Hematopoietic multipotent progenitor cell treated with erythropoietin and hydrocortisone succinate and interleukin-3 and kit ligand, for 6 days (in vitro differentiated cells): ENCODE data around the gene ZNF33B.
"Not testable (repeated sequence)": the region's sequence is repeated elsewhere in the genome, so short reads cannot be mapped to it uniquely, and the experiment has no call there.

ENCODE experiments used
- DNase-seq: peaks from one replicate; pipeline ENCODE4 v3.0.0-alpha.2; 2015

The ZNF33B gene

DNA sequence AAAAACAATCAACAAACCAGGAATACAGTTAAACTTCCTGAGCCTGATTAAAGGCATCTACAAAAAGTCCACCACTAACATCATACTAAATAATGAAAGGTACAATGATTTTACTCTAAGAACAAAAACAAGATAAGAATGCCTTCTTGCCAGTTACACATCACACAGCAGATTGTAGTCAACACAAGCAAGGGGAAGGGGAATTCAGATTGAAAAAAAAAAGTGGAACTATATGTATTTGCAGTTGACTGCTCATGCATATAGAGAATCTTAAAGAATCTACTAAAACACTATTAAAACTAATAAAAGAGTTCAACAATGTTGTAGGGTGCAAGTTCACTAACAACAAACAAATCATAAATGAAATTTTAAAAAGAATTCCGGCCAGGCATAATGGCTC is 28.5 kb downstream of the ZNF33B start:
- DNase-seq: no peak

DNA sequence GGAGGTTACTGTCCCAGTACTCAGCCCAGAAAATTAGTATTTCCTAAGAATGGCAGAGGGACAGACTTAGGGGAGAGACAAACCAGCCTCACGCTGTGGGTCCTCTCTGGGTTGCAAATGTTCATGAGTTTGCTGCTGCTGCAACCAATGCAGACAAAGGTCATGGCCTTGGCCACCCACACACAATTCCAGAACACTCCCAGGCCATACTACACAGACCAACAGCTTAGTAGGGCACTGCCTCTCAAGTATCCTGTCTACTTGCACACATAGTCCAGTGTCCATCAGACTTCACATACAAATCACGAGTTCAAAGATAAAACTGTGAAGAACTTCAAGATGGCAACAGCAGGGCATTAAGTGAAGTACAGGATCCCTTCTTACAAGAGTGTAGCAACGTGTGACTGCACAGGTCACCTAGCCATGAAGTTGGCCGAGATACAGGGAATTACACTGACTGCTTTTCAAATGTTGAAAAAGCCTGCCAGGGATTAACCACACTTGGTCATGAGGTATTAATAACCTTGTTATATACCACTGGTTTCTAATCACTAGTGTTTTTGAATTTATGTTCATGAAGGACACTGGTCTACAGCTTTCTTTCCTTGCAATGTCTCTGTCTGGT is 40.0 kb downstream of the ZNF33B start:
- DNase-seq: no peak

GRCh38 chr10:42596196-42596595 is 42.2 kb downstream of the ZNF33B start:
- no peak for DNase-seq

DNA sequence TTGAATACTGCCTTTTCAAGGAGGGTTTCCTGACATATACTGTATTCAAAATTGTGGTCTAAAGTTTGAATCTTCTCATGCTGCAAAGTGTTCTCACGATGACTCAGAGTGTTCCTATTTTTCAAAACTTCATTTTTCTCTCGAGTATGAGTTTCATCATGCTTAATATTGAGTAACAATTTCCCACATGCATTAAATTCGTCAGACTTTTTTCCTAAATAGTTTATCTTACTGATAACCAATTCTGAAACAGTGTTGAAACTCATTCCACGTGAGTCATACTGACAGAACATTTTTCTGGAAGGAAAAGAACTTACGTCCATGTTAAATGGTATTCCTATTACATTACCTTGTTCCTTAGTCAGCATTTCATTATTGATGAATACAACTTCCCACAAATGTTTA is 44.1 kb downstream of the ZNF33B start:
- no peak for DNase-seq

GRCh38 chr10:42593284-42593683 is 45.1 kb downstream of the ZNF33B start:
- no peak for DNase-seq

DNA sequence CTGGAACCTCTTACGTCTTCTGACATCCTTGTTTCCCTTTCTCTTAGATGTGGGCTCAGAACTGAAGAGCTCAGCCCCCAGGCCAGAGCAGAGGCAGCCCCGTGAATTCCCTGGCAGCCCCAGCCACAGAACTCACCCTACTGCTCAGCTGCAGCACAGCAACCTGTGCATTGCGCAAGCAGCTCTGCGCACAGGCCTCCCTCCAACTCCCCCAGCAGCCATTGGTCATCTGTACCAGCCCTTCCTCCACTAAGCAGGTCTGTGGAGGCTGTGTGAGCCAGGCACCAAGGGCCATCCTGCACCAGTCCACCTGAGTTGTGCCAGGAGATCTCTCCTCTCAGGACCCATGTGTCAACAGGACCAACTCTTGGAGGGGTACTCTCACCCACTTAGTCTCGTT is 54.5 kb downstream of the ZNF33B start:
- no peak for DNase-seq

DNA sequence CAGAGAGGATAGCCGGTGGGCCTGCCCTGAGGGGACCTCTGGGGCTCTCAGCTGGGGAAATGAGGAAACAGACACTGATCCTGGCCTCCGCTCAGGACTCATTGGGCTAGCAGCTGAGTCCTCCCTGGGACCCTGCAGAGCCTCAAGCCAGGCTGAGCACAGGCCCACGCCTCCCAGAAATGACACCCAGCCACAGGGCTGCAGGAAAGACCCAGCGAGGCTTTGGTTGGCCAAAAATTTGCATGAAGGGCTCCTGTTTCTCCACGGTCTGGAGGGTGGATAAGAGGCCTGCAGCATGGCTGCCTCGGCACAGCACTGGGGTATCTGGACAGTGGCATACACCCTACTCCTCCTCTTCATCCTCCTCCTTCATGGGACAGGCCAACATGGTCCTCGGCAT is 60.4 kb downstream of the ZNF33B start:
- no peak for DNase-seq

DNA sequence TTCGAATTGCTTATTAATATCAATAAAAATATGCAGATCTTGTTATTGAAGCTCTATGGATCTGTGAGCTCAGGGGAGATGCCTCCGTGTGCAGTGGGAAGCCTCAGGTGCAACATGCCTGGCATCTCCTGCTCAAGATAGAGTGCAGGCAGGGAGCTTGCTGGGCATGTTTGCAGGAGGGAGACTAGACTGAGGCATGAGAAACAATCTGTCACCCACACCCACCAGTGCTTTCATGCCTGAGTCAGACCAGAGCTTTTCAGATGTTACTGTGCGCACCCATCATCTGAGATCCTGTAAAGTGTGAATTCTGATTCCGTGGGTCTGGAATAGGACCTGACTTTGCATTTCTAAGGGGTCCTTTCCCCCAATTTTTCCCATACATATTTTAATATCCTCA is 62.0 kb downstream of the ZNF33B start:
- DNase-seq: no peak

DNA sequence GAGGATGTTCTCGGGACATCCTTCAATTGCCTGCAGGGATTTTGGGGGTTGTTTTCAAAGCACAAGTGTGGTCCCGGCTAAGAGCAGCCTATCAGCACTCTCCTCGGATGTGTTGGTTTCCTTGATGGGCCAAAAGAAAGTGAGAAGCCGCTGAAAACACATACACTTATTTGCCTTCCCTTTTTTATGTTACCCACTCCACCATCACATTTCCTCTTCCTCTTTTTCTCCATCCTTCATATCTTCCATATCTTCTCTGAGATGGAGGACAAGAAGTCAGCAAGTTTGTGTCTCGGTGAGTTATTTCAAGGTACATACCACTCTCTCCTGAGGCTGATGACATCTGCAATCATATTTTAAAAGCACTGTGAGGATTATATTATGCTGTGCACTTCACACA is 64.0 kb downstream of the ZNF33B start:
- DNase-seq: no peak

- no peak for DNase-seq
These were observed 81.4 kb downstream of the ZNF33B start for GRCh38 chr10:42556931-42557330.

DNA sequence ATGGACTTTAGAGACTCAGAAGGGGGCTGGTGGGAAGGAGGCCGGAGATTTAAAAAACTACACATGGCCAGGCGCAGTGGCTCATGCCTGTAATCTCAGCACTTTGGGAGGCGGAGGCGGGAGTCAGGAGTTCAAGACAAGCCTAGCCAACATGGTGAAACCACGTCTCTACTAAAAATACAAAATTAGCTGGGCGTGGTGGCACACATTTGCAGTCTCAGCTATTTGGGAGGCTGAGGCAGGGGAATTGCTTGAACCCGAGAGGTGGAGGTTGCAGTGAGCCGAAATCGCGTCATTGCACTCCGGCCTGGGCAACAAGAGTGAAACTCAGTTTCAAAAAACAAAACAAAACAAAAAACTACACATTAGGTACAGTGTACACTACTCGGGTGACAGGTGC is 84.8 kb downstream of the ZNF33B start:
- not testable (repeated sequence) for DNase-seq

- DNase-seq: no peak
These were observed 85.3 kb downstream of the ZNF33B start for GRCh38 chr10:42553064-42553407.

- DNase-seq: peak; percentile 99
These were observed 85.9 kb downstream of the ZNF33B start for GRCh38 chr10:42552188-42553063.

DNA sequence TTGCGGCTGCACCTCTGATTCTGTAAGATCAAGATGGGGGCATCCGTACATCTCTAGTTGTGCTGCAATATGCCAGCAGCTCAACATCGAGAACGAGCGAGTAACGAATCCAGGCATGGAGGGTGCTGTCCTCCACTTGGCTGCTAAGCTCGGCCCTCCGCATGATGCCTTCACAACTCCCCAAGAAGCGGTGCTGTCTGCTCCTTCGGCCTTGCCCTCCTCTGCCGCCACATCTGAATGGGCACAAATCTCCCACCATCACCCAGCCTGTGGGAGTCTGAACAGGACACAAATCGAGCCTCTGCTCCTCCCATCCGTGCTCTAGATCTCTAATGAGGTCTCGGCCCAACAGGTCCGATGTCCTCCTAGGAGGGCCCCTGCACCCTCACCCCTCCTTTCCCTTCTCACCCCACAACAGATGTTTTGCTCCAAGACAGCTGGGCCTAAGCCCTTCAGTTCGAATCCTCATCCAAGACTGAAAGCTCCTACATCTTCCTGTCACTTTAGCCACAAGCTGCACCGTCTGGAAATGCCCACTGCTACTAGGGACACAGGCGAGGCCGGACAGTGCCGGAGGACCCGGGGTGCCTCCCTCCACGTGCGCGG is 86.7 kb downstream of the ZNF33B start:
- peak; percentile 35 for DNase-seq

DNA sequence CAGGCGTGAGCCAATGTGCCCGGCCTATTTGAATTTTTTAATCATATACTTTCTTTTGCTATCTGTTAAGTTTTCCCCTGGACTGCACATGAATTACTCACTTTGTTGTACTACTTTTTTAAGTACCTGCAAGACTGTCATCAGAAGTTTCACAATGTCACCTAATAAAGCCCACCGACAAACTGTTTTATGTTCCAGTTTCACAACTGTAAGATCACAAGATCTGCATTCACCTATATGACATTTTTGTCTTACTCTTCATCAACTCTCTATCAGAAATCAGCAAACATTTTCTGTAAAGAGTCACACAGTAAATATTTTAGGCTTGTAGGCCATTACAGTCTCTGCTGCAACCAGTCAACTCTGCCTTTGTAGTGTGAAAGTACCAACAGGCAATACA is 88.5 kb downstream of the ZNF33B start:
- DNase-seq: no peak

DNA sequence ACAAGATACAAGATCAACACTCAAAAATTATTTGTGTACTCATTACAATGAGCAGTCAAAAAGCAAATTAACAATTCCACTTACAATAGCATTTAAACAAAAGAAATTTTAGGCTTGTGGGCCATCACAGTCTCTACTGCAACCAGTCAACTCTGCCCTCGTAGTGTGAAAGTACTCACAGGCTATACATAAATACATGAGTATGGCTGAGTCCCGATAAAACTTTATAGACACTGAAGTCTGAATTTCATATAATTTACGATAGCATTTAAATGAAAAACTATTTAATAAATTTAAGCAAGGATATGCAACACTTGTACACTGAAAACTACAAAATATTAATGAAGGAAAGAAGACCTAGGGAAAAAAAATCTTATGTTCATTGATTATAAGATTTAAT is 90.1 kb downstream of the ZNF33B start:
- DNase-seq: no peak

- DNase-seq: peak; percentile 16
These were observed 93.4 kb downstream of the ZNF33B start for GRCh38 chr10:42544945-42545344.

- no peak for DNase-seq
These were observed 94.5 kb downstream of the ZNF33B start for GRCh38 chr10:42543840-42544372.
